ENCODE measurements around the gene CNTNAP5.

CNTNAP5 gene

GRCh38 chr2:124804014-124804940 is 779.2 kb downstream of the CNTNAP5 start:
- no peak for DNase-seq (ENCODE audit: low read depth in 2 of 2)

DNA sequence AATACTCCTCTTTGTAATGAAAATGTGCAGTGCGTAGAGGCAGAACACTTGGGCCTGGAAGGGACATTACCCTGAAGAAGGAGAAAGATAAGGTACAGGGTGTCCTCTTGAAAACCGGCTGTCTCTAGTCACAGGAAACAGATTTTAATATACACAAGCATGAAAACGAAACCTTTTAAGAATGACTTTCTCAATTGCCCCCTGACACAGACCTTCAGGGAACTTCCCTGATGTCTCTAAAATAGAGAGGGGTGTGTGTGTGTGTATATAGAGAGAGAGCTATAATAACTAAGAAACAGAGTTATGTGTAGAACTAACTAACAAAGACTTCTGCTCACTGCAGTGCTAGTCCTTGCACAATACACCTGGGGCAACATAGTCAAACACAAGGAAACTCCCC is 780.0 kb downstream of the CNTNAP5 start:
- no peak for DNase-seq (ENCODE audit: low read depth in 2 of 2)

DNA sequence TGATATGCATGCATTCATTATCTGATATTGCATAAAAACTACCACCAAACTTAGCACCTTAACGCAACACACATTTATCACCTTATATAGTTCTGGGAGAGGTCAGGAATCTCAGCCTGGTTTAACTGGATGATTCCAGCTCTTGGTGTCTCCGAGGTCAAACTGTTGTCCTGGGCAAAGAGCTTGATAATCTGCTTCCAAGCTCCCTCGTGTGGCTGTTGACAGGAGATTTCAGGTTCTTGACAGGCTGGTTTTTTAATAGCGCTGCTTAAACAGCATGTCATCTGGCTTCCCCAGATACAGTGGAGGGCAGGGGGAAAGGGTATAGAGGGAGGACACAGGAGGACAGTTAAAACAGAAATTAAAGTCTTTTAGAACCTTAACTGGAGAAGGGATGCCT is 785.0 kb downstream of the CNTNAP5 start:
- DNase-seq (ENCODE audit: low read depth in 2 of 2) = no peak

DNA sequence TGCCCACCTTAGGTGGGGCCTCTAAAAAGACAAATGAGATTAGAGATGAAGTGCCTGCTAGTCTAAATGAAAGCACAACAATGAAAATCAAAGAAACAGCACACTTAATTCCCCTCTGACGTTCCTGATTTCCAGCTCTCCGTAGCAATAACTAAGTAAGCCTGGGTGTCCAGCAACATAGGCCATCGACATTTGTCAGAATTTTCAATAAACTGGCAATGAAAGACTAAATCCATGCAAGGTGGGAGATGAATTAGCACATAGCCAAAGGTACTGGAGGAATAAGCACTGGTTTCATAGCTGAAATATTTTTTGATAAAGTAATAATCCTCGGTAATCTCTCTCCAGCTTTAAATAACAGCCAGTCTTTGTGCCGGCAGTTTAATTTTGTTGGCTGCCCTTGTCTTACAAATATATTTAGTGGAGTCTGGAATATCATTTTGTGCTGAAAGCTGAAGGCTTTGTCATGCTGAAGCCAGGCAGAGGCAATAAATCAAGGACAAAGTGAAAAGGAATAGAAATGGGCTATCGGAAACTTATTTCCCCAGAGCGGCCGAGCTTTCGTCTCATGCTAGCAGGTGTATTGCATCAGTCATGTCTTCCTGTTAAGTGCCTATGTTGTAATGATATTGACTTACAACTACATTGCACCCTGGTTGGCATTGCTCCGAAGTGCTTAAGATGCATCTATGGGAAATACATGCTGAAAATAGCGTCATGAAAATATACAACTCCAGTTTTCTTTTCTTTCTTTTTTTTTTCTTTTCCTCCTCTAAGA is 790.1 kb downstream of the CNTNAP5 start:
- no peak for DNase-seq (ENCODE audit: low read depth in 2 of 2)

GRCh38 chr2:124816007-124816406 is 790.9 kb downstream of the CNTNAP5 start:
- no peak for DNase-seq (ENCODE audit: low read depth in 2 of 2)

GRCh38 chr2:124822516-124822915 is 797.4 kb downstream of the CNTNAP5 start:
- DNase-seq (ENCODE audit: low read depth in 2 of 2) = no peak

DNA sequence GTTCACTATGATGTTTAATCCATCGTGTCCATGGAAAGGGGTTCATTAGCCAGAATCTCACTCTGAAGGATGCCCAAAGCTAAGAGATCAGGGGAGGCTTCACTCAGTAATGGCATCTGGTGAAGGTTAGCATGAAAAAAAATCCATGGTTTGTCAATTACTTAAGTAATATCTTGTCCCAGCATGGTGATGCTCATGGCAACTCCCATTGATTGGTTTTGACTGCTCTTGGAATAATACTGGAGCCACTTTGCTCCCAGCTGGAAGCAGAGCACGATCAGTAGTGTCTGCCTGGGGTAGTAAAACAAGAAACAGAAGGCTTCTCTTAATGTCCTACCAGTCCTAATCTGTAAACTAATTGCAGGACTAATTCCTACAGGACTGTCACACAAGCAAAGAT is 799.4 kb downstream of the CNTNAP5 start:
- no peak for DNase-seq (ENCODE audit: low read depth in 2 of 2)

- DNase-seq (ENCODE audit: low read depth in 2 of 2) = no peak
These were observed 807.4 kb downstream of the CNTNAP5 start for GRCh38 chr2:124832521-124832920.

DNA sequence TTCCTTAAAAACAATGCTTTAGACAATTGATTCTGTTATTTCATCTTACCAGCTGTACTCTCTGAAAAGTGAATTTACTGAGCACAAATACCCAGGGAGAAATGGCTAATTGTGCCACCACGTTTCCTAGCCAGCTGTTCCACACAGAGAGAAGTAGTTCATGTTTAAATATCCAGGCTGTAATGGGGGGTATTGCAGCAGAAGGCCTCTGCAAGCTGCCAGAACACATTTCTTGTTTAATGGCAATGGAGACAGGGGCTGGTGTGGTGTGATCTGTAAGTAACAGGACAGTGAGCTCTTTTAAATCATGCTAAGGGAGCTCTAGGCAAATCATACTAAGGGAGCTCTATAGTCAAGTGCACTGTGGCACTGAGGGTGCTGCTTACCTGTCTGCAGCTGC is 809.2 kb downstream of the CNTNAP5 start:
- no peak for DNase-seq (ENCODE audit: low read depth in 2 of 2)

DNA sequence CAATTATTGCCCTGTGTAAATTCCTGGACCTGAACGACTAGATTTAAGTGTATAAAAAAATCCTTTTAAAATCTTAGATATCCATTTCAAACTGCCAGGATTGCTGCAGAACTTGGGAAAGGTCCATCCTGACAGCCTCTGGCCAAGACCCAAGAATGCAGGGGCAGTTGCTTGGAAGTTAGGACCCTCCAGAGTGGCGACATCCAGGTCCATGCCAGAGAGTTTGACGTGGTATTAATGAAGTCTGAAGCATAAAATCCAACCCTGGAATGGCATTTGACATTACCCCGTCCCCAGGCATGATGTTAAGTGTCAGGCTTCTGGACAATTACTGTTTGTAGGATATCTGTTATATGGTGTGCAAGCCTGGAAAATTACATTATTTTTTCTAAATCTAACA is 810.2 kb downstream of the CNTNAP5 start:
- no peak for DNase-seq (ENCODE audit: low read depth in 2 of 2)

DNA sequence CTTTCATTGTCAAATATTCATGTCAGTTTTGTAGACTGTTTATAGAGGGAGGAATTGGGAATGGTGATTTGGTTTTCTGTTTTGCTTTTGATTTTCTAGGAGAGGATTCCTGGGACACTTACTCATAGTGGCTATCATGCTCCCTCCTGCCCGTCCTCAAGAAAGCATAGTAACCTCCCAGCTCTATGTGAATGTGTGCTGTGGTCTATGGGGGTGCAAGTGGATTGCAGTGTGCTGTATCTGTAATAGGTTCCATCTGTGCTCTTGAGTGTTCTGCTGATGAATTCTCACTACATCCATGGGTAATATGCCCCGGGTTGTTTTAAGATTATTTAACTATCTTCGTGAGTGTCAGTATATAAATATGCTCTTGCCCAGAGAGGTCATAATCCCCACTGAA is 811.3 kb downstream of the CNTNAP5 start:
- no peak for DNase-seq (ENCODE audit: low read depth in 2 of 2)

GRCh38 chr2:124837496-124837895 is 812.4 kb downstream of the CNTNAP5 start:
- no peak for DNase-seq (ENCODE audit: low read depth in 2 of 2)

DNA sequence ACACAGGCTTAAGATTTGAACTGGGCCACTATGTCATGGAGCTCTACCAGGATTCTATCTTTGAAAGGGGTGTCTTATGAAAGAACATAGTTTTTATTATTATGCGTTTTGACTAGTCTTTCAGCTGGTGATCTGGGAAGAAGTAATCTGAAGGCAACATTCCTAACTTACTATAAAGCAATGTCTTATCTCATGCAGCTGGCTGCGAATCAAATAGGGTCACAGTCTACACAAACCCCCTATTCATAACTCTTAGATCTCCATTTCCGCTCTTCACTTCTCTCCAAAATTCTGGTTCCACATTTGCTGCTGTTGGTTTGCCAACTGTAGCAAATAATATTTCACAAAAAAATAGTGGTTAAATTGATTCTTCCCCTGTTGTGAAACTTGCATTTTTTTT is 813.3 kb downstream of the CNTNAP5 start:
- DNase-seq (ENCODE audit: low read depth in 2 of 2) = no peak

DNA sequence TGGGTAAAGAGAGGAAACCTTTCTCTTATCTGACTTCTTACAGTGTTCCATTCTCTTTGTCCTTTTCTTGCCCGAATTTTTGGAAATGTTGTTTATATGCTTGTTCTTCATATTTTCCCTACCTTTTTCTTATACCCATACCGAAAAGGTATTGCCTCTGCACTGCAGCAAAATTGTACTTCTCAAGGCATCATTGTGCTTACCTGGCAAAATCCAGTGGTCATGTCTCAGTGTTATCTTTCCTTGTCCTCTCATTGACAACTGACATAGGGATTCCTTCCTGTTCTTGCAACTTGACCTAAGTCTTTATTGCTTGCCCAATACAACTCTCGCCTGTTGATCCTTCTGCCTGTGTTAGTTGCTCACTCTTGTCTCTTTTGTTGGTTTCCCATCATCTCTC is 842.2 kb downstream of the CNTNAP5 start:
- no peak for DNase-seq (ENCODE audit: low read depth in 2 of 2)

DNA sequence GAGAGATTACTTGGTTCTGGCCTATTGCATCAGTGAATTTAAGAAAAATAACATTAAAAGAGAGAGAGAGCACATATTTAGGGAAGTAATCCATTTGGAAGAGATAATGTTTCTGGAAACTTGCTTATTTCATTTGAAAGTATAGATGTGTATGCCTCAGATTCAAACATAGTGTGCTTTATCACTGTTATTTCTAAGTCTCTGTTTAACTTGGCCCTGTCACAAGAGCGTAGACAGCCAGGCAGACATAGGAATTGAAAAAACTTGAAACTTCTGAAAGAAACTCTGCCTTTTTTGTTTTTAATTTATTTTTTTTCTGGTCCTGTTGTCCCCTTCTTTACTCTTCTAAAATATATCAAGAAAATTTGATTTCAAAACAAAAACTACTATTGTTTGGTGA is 849.1 kb downstream of the CNTNAP5 start:
- no peak for DNase-seq (ENCODE audit: low read depth in 2 of 2)

DNA sequence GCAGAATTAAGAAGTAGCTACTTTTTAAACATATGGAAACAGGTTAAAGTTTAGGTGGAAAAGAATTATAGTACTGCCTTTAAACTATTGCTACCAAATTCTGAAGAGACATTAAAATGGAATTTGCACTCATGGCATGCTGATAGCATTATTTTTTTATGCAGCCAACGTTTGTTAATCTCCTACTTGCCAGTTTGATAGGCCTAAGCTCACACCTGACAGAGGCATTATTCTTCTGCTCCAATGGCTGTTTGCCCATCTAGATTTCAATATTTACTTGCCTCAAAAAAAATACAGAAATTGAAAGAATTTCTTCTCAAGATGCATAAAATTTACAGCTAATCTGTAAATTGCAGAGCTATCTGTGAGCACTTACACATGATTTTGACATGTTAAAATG is 849.6 kb downstream of the CNTNAP5 start:
- DNase-seq (ENCODE audit: low read depth in 2 of 2) = no peak

- no peak for DNase-seq (ENCODE audit: low read depth in 2 of 2)
These were observed 850.6 kb downstream of the CNTNAP5 start for GRCh38 chr2:124875627-124876244.

DNA sequence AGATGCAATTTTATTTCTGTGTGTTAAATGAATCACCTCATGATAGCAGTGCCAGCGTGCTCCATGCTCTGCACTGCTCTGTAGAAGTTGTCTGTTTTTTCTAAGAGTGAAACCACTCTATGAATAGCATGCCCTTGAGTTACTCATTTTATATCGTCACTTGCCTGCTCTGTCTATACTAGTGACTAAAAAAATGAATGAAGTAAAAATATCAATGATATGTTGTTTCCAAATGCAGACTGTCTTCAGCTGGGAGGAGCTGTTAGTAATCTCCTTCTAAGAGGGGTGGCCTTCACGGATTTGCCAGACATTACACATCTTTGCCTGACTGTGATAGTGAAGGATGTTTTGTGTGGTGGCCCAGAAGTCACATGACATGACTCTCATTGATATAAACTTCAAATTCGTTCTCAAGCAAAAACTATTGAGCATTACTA is 852.1 kb downstream of the CNTNAP5 start:
- no peak for DNase-seq (ENCODE audit: low read depth in 2 of 2)

GRCh38 chr2:124879640-124880039 is 854.6 kb downstream of the CNTNAP5 start:
- no peak for DNase-seq (ENCODE audit: low read depth in 2 of 2)

DNA sequence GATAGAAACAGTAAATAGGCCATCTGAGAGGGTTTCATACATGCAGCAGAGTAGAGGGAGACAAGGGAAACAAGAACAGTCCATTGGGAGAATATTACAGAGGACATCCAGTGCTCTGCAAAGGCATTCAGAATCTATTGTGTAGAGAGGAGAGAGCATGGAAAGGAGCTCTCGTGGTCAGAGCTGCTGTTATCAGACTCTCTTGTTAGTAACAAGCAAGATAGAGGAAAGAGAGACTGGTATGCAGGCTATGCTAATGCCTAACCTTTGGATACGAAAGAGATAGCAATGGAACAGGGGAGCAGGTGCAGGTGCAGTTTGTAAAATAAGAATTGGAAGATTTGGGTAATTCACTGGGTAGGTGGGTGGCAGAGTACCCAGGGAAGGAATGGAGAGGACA is 855.9 kb downstream of the CNTNAP5 start:
- DNase-seq (ENCODE audit: low read depth in 2 of 2) = no peak

DNA sequence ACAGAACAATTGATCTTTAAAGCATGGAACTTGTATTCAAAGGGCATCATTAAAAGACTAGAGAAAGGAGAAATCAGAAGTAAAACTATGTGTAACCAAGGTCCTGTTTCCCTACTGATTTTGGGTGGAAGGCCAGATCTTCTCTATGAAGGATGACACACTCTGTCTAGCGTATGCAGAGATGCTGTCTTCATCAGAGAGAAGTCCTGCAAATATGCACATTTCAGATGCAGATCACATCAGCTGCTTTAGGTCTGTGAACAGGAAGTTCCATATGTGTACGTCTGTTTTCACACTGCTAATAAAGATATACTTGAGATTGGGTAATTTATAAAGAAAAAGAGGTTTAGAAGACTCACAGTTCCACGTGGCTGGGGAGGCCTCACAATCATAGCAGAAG is 857.3 kb downstream of the CNTNAP5 start:
- no peak for DNase-seq (ENCODE audit: low read depth in 2 of 2)

DNA sequence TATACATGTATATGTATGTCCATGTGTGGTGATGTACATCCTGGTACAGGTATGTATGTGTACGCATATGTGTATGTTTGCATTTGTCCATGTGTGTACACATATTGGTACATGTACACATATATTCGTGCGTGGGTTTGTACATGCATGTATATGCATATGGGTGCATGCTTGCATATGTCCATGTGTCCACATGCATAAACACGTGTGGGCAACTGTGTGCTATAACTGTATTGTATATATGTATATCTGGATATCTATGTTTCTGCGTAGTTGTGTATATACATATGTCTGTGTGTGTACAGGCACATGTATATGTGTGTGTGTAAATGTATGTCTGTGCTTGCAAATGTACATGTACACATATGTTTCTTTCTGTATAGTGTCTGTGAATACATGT is 858.5 kb downstream of the CNTNAP5 start:
- DNase-seq (ENCODE audit: low read depth in 2 of 2) = no peak

DNA sequence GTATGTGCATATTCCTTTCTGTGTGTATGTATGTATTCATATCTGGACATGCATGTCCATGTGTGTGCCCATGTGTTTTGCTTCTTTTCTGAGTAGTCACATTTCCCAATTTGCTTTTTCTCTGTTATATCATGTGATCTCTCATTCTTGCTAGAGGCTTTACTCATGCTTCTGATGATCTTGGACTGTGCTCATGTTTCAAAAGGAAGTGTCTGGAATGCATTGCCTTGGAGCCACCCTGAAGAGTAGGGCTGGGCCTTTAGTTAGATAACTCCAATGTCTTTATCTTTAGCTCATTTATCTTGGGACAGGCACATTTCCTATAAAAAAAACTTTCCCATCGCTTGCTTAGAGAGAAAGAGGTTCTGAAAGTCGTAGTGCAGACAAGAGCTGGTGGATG is 859.2 kb downstream of the CNTNAP5 start:
- no peak for DNase-seq (ENCODE audit: low read depth in 2 of 2)

Data from stimulated activated CD4-positive, alpha-beta T cell treated with anti-CD3 and anti-CD28 coated beads, Interleukin-12 subunit alpha, Interleukin-12 subunit beta, amount 100 ng/mL, for 24 hours (primary cell).